IMR-90 (cell line): ENCODE data around the gene OFD1. TPM values are rescaled to one million over a fixed set of nuclear protein-coding genes. Genes with fewer than 3 reads are reported as not detected.

Source experiments
- ATAC-seq: fragments of 200-7000 bp; cut with Tn5 transposase; 2 replicates; pipeline ENCODE4 v1.9.1; 2020; ENCODE audit warnings: low read depth, mild to moderate bottlenecking, moderate library complexity
- BruUV-seq: library from RNA; stranded (reverse); fragments of 400-500 nt; replicated peaks from 2 replicates; lab custom pipeline; 2021; lab: Mats Ljungman, UMichigan
- CTCF ChIA-PET: fragments of 300-600 bp; formaldehyde crosslinking; extraction: SDS; loops from one replicate; lab custom pipeline; 2021; ENCODE audit warnings: antibody characterized with exemption; lab: Yijun Ruan, JAX
- POLR2A ChIA-PET: fragments of 300-600 bp; sonication (Branson Sonifier 250); formaldehyde crosslinking; loops from one replicate; lab custom pipeline; 2022; ENCODE audit warnings: antibody characterized with exemption; ENCODE audit not compliant: unreplicated experiment; lab: Charles Lee
- DNase-seq: peaks from one replicate; pipeline ENCODE4 v3.0.0; 2013
- H2AFZ ChIP-seq: replicated peaks from 2 replicates; pipeline ENCODE3; 2013; ENCODE audit warnings: low read length, mild to moderate bottlenecking; ENCODE audit not compliant: poor library complexity
- H2AK5ac ChIP-seq: 2 replicates; pipeline ENCODE4 v1.6.1; 2013; ENCODE audit warnings: low read depth, low read length, inconsistent platforms
- H2AK9ac ChIP-seq: replicated peaks from 2 replicates; pipeline ENCODE3; 2013; ENCODE audit warnings: mild to moderate bottlenecking, low read depth, low read length, moderate library complexity; ENCODE audit not compliant: poor library complexity
- H2BK120ac ChIP-seq: 2 replicates; pipeline ENCODE4 v1.6.1; 2013; ENCODE audit warnings: low read depth, low read length, inconsistent platforms
- H2BK15ac ChIP-seq: 3 replicates; pipeline ENCODE4 v1.6.1; 2013; ENCODE audit warnings: low read depth, low read length, inconsistent platforms
- H2BK20ac ChIP-seq: 2 replicates; pipeline ENCODE4 v1.6.1; 2013; ENCODE audit warnings: low read depth, mild to moderate bottlenecking, inconsistent platforms, low read length, moderate library complexity
- H2BK5ac ChIP-seq: 2 replicates; pipeline ENCODE4 v1.6.1; 2013; ENCODE audit warnings: mild to moderate bottlenecking, low read depth, low read length, inconsistent platforms; ENCODE audit not compliant: poor library complexity, severe bottlenecking
- H3K14ac ChIP-seq: replicated peaks from 2 replicates; pipeline ENCODE4 v1.6.1; 2013; ENCODE audit warnings: low read depth, low read length, inconsistent platforms
- H3K18ac ChIP-seq: 2 replicates; pipeline ENCODE4 v1.6.1; 2013; ENCODE audit warnings: low read depth, low read length, control low read depth
- H3K23ac ChIP-seq: 2 replicates; pipeline ENCODE4 v1.6.1; 2013; ENCODE audit warnings: low read depth, low read length, inconsistent platforms
- H3K27ac ChIP-seq: 2 replicates; pipeline ENCODE4 v1.5.1; 2013; ENCODE audit warnings: mild to moderate bottlenecking, control low read depth, low read length; ENCODE audit not compliant: insufficient read depth
- H3K27me3 ChIP-seq: 2 replicates; pipeline ENCODE4 v1.6.1; 2013; ENCODE audit warnings: low read length; ENCODE audit not compliant: control insufficient read depth, insufficient read depth
- H3K36me3 ChIP-seq: 2 replicates; pipeline ENCODE4 v1.6.1; 2013; ENCODE audit warnings: low read length, mixed read lengths; ENCODE audit not compliant: control insufficient read depth, insufficient read depth
- H3K4ac ChIP-seq: 2 replicates; pipeline ENCODE4 v1.6.1; 2013; ENCODE audit warnings: low read depth, low read length, inconsistent platforms
- H3K4me1 ChIP-seq: 2 replicates; pipeline ENCODE4 v1.6.1; 2013; ENCODE audit warnings: low read length, mixed read lengths; ENCODE audit not compliant: control insufficient read depth, insufficient read depth
- H3K4me2 ChIP-seq: 2 replicates; pipeline ENCODE4 v1.6.1; 2013; ENCODE audit warnings: low read depth, mild to moderate bottlenecking, control low read depth, low read length, moderate library complexity
- H3K4me3 ChIP-seq: 2 replicates; pipeline ENCODE4 v1.5.1; 2013; ENCODE audit warnings: low read depth, mild to moderate bottlenecking, control low read depth, low read length, moderate library complexity; ENCODE audit not compliant: insufficient read depth
- H3K56ac ChIP-seq: 2 replicates; pipeline ENCODE4 v1.6.1; 2013; ENCODE audit warnings: low read length, inconsistent platforms; ENCODE audit not compliant: insufficient read depth; ENCODE audit errors: extremely low read depth
- H3K79me1 ChIP-seq, 2 experiments: 2 replicates each; pipeline ENCODE4 v1.6.1; 2013; ENCODE audit warnings: low read length in 2 of 2, inconsistent platforms in 1 of 2, low read depth in 1 of 2
- H3K9ac ChIP-seq: 2 replicates; pipeline ENCODE4 v1.6.1; 2013; ENCODE audit warnings: low read depth, low read length, control low read depth
- H3K9me1 ChIP-seq: 2 replicates; pipeline ENCODE4 v1.6.1; 2013; ENCODE audit warnings: low read length, inconsistent platforms; ENCODE audit not compliant: insufficient read depth
- H3K9me3 ChIP-seq: 2 replicates; pipeline ENCODE4 v1.6.1; 2013; ENCODE audit warnings: low read length; ENCODE audit not compliant: control insufficient read depth, insufficient read depth
- H4K20me1 ChIP-seq: 2 replicates; pipeline ENCODE4 v1.6.1; 2013; ENCODE audit warnings: low read length, inconsistent platforms; ENCODE audit not compliant: insufficient read depth
- H4K5ac ChIP-seq: 2 replicates; pipeline ENCODE4 v1.6.1; 2013; ENCODE audit warnings: mild to moderate bottlenecking, low read depth, low read length, control low read depth
- H4K8ac ChIP-seq, 2 experiments: 2 replicates each; pipeline ENCODE4 v1.6.1; 2013; ENCODE audit warnings: low read depth in 2 of 2, low read length in 2 of 2, control low read depth in 1 of 2, inconsistent platforms in 1 of 2
- H4K91ac ChIP-seq: 2 replicates; pipeline ENCODE4 v1.6.1; 2013; ENCODE audit warnings: low read depth, low read length, inconsistent platforms; ENCODE audit not compliant: insufficient read depth
- BHLHE40 ChIP-seq: fragments of 150-350 bp; IDR thresholded peaks from 2 replicates; pipeline ENCODE4 v1.6.1; 2016; ENCODE audit warnings: mild to moderate bottlenecking, low read depth, low read length
- CEBPB ChIP-seq: IDR thresholded peaks from 2 replicates; pipeline ENCODE4 v1.6.1; 2012; ENCODE audit warnings: low read depth, low read length, improper control_type of control experiment
- CHD1 ChIP-seq: IDR thresholded peaks from 2 replicates; pipeline ENCODE4 v1.6.1; 2012; ENCODE audit warnings: low read depth, low read length, improper control_type of control experiment
- FOS ChIP-seq: fragments of 150-350 bp; IDR thresholded peaks from 2 replicates; pipeline ENCODE4 v1.6.1; 2016; ENCODE audit warnings: low read depth, low read length
- MAFK ChIP-seq: IDR thresholded peaks from 2 replicates; pipeline ENCODE4 v1.6.1; 2012; ENCODE audit warnings: low read depth, low read length, improper control_type of control experiment
- MAZ ChIP-seq: IDR thresholded peaks from 2 replicates; pipeline ENCODE4 v1.6.1; 2012; ENCODE audit warnings: low read depth, mild to moderate bottlenecking, low read length, improper control_type of control experiment, moderate library complexity, borderline replicate concordance
- MXI1 ChIP-seq: IDR thresholded peaks from 2 replicates; pipeline ENCODE4 v1.6.1; 2012; ENCODE audit warnings: low read depth, mild to moderate bottlenecking, low read length, moderate library complexity, borderline replicate concordance
- POLR2A ChIP-seq: IDR thresholded peaks from 2 replicates; pipeline ENCODE4 v1.6.1; 2012; ENCODE audit warnings: mild to moderate bottlenecking, low read depth, low read length
- RAD21 ChIP-seq: IDR thresholded peaks from 2 replicates; pipeline ENCODE4 v1.6.1; 2012; ENCODE audit warnings: low read length, improper control_type of control experiment
- RCOR1 ChIP-seq: IDR thresholded peaks from 2 replicates; pipeline ENCODE4 v1.6.1; 2012; ENCODE audit warnings: mild to moderate bottlenecking, low read length, improper control_type of control experiment; ENCODE audit not compliant: insufficient replicate concordance
- SMC3 ChIP-seq: fragments of 150-350 bp; IDR thresholded peaks from 2 replicates; pipeline ENCODE4 v1.6.1; 2016; ENCODE audit warnings: low read depth, mild to moderate bottlenecking, antibody characterized with exemption, low read length, moderate library complexity
- WGBS, 2 experiments: methylation state at CpG; one replicate each; pipeline versions ENCODE4 v1.1.5 to v1.1.7; 2013; ENCODE audit warnings: missing lambda C conversion rate in 2 of 2; ENCODE audit not compliant: insufficient read length in 1 of 2; ENCODE audit errors: extremely low coverage in 2 of 2; 5-methylcytosine and 5-hydroxymethylcytosine counted together
- dilution Hi-C: fragments of 300-500 bp; cut with HindIII; formaldehyde crosslinking; loops from one replicate; pipeline ENCODE4 v1.14.3; 2018; ENCODE audit warnings: low sequenced_read_pairs; ENCODE audit not compliant: unreplicated experiment
- in situ Hi-C: fragments of 300-500 bp; cut with MboI; formaldehyde crosslinking; loops from 3 replicates; pipeline ENCODE4 v1.14.3; 2019; ENCODE audit warnings: low sequenced_read_pairs, inconsistent platforms, mixed read lengths
- intact Hi-C: fragments of 100-400 bp; cut with micrococcal nuclease; formaldehyde crosslinking; loops from 2 replicates; pipeline ENCODE4 v1.10.0; 2022
- polyA plus RNA-seq, 3 experiments: library from polyadenylated mRNA; depleted of rRNA; stranded (reverse); fragments of >200 nt; gene quantifications; 2 replicates each; pipeline ENCODE4 v1.2.3, GENCODE V29; 2012; ENCODE audit warnings: low replicate concordance in 1 of 3
- total RNA-seq: library from RNA; depleted of rRNA; stranded (reverse); fragments of >200 nt; gene quantifications from 2 replicates; pipeline ENCODE4 v1.2.3, GENCODE V29; 2012
- TF ChIP-seq, protein P1 (sequence below): conservative IDR thresholded peaks from 2 replicates; pipeline ENCODE4 v1.5.1; 2012; ENCODE audit warnings: mild to moderate bottlenecking, low read depth, low read length, improper control_type of control experiment
- TF ChIP-seq, protein P2 (sequence below): fragments of 150-350 bp; IDR thresholded peaks from 2 replicates; pipeline ENCODE4 v1.6.1; 2017; ENCODE audit warnings: mild to moderate bottlenecking, antibody characterized with exemption, low read length, low read depth
- TF ChIP-seq, protein P3 (sequence below): fragments of 150-350 bp; IDR thresholded peaks from 2 replicates; pipeline ENCODE4 v1.6.1; 2016; ENCODE audit warnings: low read depth, mild to moderate bottlenecking, low read length, moderate library complexity, borderline replicate concordance

Gene OFD1
- total and polyA plus RNA-seq, 2 of the 4 experiments (the other 2 are of a cell fraction), result 8.4 to 8.6 TPM

DNA sequence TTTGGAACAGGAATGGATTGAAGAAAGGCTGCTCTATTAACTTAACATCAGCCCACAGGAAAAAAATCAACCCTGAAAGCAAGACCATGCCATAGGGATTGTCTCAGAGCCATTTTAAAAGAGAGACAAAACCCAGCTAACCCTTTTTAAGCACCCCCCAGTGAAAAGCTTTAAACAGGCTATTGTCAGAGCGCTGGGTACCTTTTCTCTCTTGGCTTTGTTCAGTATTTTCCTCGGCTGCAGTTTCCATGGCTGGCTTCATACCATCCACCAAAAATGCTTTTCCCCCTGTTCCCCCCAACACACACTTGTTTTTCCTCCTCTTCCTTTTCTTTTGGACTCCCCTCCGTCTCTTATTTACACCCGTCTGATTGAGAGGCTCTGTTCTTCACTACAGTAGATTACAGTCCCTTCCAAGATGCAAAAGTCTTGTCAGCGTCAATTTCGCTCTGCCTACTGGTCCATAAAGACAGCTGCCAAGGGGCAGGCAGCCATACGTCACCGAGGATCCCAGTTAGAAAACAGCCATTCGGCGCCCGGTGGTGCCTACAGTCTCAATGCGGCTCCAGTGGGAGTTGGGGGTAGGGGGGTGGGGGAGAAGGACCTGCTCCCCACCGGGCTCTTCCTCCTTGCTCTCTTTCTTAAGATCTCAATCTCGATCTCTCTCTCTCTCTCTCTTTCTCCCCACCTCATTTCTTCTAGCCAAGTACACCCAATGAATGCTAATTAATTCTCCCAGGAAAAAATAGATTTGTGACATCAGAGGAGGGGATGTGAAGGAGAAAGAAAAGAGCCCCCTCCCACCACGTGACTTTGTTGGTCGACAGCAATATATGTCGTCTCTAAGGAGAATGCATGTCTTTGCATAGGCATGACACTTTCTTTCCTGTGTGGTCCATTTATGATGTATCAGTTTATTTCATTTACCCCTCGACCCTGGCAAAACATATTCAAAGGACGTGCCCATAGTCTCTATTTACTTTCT lies 82.4 kb downstream of the OFD1 start, which contains the start of gene GPM6B:
Gene GPM6B (minus strand): TSS at position 451 of the 985 bp plus-strand sequence. CDS start 189 bp downstream, at position 262.
- ATAC-seq (no peak), DNase-seq (no peak)
- no peak within 1 kb of the TSS for H3K4me2 ChIP-seq
- H4K91ac ChIP-seq, result no peak within 1 kb of the TSS
- dilution Hi-C loops, result no loop called here
- no peak within 1 kb of the TSS for H4K5ac ChIP-seq
- no peak within 1 kb of the TSS for H2BK5ac ChIP-seq
- no peak within 1 kb of the TSS for H3K23ac ChIP-seq
- no peaks in the 10 kb centered on the region for H3K79me1 ChIP-seq
- H3K56ac ChIP-seq, result no peak within 1 kb of the TSS
- H2AK5ac ChIP-seq, result no peak within 1 kb of the TSS
- H2BK15ac ChIP-seq, result no peak within 1 kb of the TSS
- H3K9me3 ChIP-seq, result no peaks in the 10 kb centered on the region
- in situ Hi-C loops, result no loop called here
- H3K4me1 ChIP-seq, result no peaks in the 10 kb centered on the region
- no peak within 1 kb of the TSS for H3K18ac ChIP-seq
- no peak within 1 kb of the TSS for H4K8ac ChIP-seq
- H3K4ac ChIP-seq, result no peak within 1 kb of the TSS
- no peak within 1 kb of the TSS for H3K27ac ChIP-seq
- peaks cover 11% of the 10 kb centered on the region for H3K27me3 ChIP-seq
- H4K20me1 ChIP-seq, result no peaks in the 10 kb centered on the region
- H2AFZ ChIP-seq, result no peak within 1 kb of the TSS
- ChIA-PET CTCF (no interaction called here), POLR2A (no interaction called here)
- H3K9me1 ChIP-seq, result no peaks in the 10 kb centered on the region
- H2BK20ac ChIP-seq, result no peak within 1 kb of the TSS
- H2BK120ac ChIP-seq, result no peak within 1 kb of the TSS
- no TSS peak for BruUV-seq
- H3K4me3 ChIP-seq, result no peak within 1 kb of the TSS
- H3K36me3 ChIP-seq, result no peaks in the 10 kb centered on the region
- 15% methylated on average over 3 of the region's 19 CpGs; no CpG with 5 or more reads in 1 of the 2 experiments for WGBS, 2 experiments
- intact Hi-C loops, result no loop called here
- H2AK9ac ChIP-seq, result no peak within 1 kb of the TSS
- H3K14ac ChIP-seq, result no peak within 1 kb of the TSS
- H3K9ac ChIP-seq, result no peak within 1 kb of the TSS
- TF ChIP-seq, protein P1, sequence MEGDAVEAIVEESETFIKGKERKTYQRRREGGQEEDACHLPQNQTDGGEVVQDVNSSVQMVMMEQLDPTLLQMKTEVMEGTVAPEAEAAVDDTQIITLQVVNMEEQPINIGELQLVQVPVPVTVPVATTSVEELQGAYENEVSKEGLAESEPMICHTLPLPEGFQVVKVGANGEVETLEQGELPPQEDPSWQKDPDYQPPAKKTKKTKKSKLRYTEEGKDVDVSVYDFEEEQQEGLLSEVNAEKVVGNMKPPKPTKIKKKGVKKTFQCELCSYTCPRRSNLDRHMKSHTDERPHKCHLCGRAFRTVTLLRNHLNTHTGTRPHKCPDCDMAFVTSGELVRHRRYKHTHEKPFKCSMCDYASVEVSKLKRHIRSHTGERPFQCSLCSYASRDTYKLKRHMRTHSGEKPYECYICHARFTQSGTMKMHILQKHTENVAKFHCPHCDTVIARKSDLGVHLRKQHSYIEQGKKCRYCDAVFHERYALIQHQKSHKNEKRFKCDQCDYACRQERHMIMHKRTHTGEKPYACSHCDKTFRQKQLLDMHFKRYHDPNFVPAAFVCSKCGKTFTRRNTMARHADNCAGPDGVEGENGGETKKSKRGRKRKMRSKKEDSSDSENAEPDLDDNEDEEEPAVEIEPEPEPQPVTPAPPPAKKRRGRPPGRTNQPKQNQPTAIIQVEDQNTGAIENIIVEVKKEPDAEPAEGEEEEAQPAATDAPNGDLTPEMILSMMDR, result no peak
- TF ChIP-seq MXI1 (no peak), BHLHE40 (no peak), MAZ (no peak), SMC3 (no peak), POLR2A (no peak), RCOR1 (no peak), MAFK (no peak), CEBPB (no peak), RAD21 (no peak), FOS (no peak), CHD1 (no peak)
- TF ChIP-seq, protein P2, sequence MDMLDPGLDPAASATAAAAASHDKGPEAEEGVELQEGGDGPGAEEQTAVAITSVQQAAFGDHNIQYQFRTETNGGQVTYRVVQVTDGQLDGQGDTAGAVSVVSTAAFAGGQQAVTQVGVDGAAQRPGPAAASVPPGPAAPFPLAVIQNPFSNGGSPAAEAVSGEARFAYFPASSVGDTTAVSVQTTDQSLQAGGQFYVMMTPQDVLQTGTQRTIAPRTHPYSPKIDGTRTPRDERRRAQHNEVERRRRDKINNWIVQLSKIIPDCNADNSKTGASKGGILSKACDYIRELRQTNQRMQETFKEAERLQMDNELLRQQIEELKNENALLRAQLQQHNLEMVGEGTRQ, result no peak
- TF ChIP-seq, protein P3, sequence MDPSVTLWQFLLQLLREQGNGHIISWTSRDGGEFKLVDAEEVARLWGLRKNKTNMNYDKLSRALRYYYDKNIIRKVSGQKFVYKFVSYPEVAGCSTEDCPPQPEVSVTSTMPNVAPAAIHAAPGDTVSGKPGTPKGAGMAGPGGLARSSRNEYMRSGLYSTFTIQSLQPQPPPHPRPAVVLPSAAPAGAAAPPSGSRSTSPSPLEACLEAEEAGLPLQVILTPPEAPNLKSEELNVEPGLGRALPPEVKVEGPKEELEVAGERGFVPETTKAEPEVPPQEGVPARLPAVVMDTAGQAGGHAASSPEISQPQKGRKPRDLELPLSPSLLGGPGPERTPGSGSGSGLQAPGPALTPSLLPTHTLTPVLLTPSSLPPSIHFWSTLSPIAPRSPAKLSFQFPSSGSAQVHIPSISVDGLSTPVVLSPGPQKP, result no peak
